Esophagus muscularis mucosa (tissue), 3 donors: Measurements from ENCODE around the gene PRSS50.

Experiments
- POLR2A ChIP-seq: fragments of 450-650 bp; IDR thresholded peaks from one replicate; pipeline ENCODE4 v1.6.1; 2017; ENCODE audit warnings: antibody characterized with exemption, moderate library complexity, mild to moderate bottlenecking, low read depth
- TF ChIP-seq, protein P1 (sequence below), 3 experiments: fragments of 200-600 bp in 2 of 3; fragments of 450-650 bp in 1 of 3; sonication (generic) in 2 of 3; IDR thresholded peaks; one replicate each; pipeline ENCODE4 v1.5.1; 2017 to 2019; ENCODE audit warnings: antibody characterized with exemption in 3 of 3, mild to moderate bottlenecking in 2 of 3, moderate library complexity in 1 of 3

- TF ChIP-seq POLR2A = no peak
- TF ChIP-seq, protein P1, sequence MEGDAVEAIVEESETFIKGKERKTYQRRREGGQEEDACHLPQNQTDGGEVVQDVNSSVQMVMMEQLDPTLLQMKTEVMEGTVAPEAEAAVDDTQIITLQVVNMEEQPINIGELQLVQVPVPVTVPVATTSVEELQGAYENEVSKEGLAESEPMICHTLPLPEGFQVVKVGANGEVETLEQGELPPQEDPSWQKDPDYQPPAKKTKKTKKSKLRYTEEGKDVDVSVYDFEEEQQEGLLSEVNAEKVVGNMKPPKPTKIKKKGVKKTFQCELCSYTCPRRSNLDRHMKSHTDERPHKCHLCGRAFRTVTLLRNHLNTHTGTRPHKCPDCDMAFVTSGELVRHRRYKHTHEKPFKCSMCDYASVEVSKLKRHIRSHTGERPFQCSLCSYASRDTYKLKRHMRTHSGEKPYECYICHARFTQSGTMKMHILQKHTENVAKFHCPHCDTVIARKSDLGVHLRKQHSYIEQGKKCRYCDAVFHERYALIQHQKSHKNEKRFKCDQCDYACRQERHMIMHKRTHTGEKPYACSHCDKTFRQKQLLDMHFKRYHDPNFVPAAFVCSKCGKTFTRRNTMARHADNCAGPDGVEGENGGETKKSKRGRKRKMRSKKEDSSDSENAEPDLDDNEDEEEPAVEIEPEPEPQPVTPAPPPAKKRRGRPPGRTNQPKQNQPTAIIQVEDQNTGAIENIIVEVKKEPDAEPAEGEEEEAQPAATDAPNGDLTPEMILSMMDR (IDR thresholded peaks at IDR 0.05) = no peak
Observed at GRCh38 chr3:46715507-46716175, 2.0 kb downstream of the PRSS50 start.
